SU-DHL-6 (cell line): ENCODE data around the gene C12orf43.

ENCODE experiments used
- H2AFZ ChIP-seq: fragments of 200-600 bp; sonication (generic); 2 replicates; pipeline ENCODE4 v1.6.1; 2014; ENCODE audit warnings: low read depth, mild to moderate bottlenecking, moderate library complexity, mixed read lengths, antibody characterized with exemption, low read length; ENCODE audit not compliant: severe bottlenecking
- H3F3A ChIP-seq: fragments of 200-600 bp; shearing (Covaris generic); 2 replicates; pipeline ENCODE4 v1.6.0; 2016; ENCODE audit warnings: antibody characterized with exemption, mild to moderate bottlenecking; ENCODE audit not compliant: insufficient read depth
- H3K27ac ChIP-seq: fragments of 200-600 bp; sonication (generic); 2 replicates; pipeline ENCODE4 v1.5.1; 2016; ENCODE audit warnings: low read depth, mild to moderate bottlenecking, low read length, moderate library complexity, mixed read lengths
- H3K27me3 ChIP-seq: fragments of 200-600 bp; sonication (generic), shearing (Covaris generic); 2 replicates; pipeline ENCODE4 v1.6.0; 2014; ENCODE audit warnings: mild to moderate bottlenecking, low read length
- H3K36me3 ChIP-seq: fragments of 200-600 bp; sonication (generic); 2 replicates; pipeline ENCODE4 v1.6.1; 2014; ENCODE audit warnings: mild to moderate bottlenecking, low read length, mixed read lengths
- H3K4me2 ChIP-seq: fragments of 300-600, 200-600 bp; shearing (Covaris generic), sonication (generic); 2 replicates; pipeline ENCODE4 v1.6.0; 2014; ENCODE audit warnings: low read length, low read depth, mild to moderate bottlenecking; ENCODE audit not compliant: poor library complexity, severe bottlenecking
- H3K4me3 ChIP-seq: fragments of 200-600 bp; sonication (generic); 2 replicates; pipeline ENCODE4 v1.5.1; 2014; ENCODE audit warnings: antibody characterized with exemption, low read length, mild to moderate bottlenecking, mixed read lengths; ENCODE audit not compliant: insufficient read depth, poor library complexity, severe bottlenecking
- H3K79me2 ChIP-seq: fragments of 200-600 bp; sonication (generic); 2 replicates; pipeline ENCODE4 v1.6.1; 2014; ENCODE audit warnings: mild to moderate bottlenecking, low read length, moderate library complexity; ENCODE audit not compliant: insufficient read depth
- H3K9ac ChIP-seq: fragments of 200-600 bp; sonication (generic); 2 replicates; pipeline ENCODE4 v1.7.0; 2014; ENCODE audit warnings: mild to moderate bottlenecking, low read length
- H3K9me2 ChIP-seq: fragments of 200-600 bp; sonication (generic); replicated peaks from 2 replicates; pipeline ENCODE4 v1.6.1; 2014; ENCODE audit warnings: low read length; ENCODE audit not compliant: insufficient read depth
- H3K9me3 ChIP-seq: fragments of 200-600 bp; sonication (generic); 2 replicates; pipeline ENCODE4 v1.6.1; 2014; ENCODE audit warnings: low read length, mixed read lengths; ENCODE audit not compliant: insufficient read depth
- H4K20me1 ChIP-seq: fragments of 200-600 bp; sonication (generic); 2 replicates; pipeline ENCODE4 v1.6.1; 2014; ENCODE audit warnings: low read depth, mild to moderate bottlenecking, antibody characterized with exemption, low read length, moderate library complexity, mixed read lengths
- EZH2phosphoT487 ChIP-seq: fragments of 200-600 bp; sonication (generic), shearing (Covaris generic); conservative IDR thresholded peaks from 2 replicates; pipeline ENCODE4 v1.6.1; 2018; ENCODE audit warnings: mild to moderate bottlenecking, antibody characterized with exemption, low read length, moderate library complexity, mixed read lengths
- TF ChIP-seq, protein P1 (sequence below): fragments of 200-600 bp; sonication (generic); IDR thresholded peaks from one replicate; pipeline ENCODE4 v1.5.1; 2017; ENCODE audit warnings: antibody characterized with exemption, mild to moderate bottlenecking, low read length, moderate library complexity; ENCODE audit not compliant: insufficient read depth, poor library complexity, severe bottlenecking

C12orf43 gene

GRCh38 chr12:120984351-120984898 is 31.9 kb downstream of the C12orf43 start:
- H3K4me3 ChIP-seq = no peak overlapping the region
- H3K9ac ChIP-seq = no peak overlapping the region
- H3F3A ChIP-seq = no peaks in the 10 kb centered on the region
- no peak overlapping the region for H2AFZ ChIP-seq
- no peaks in the 10 kb centered on the region for H3K79me2 ChIP-seq
- no peaks in the 10 kb centered on the region for H3K36me3 ChIP-seq
- no peaks in the 10 kb centered on the region for H4K20me1 ChIP-seq
- H3K27ac ChIP-seq = no peak overlapping the region
- H3K4me2 ChIP-seq = no peak overlapping the region
- no peaks in the 10 kb centered on the region for H3K9me3 ChIP-seq
- no peaks in the 10 kb centered on the region for H3K27me3 ChIP-seq
- TF ChIP-seq, protein P1, sequence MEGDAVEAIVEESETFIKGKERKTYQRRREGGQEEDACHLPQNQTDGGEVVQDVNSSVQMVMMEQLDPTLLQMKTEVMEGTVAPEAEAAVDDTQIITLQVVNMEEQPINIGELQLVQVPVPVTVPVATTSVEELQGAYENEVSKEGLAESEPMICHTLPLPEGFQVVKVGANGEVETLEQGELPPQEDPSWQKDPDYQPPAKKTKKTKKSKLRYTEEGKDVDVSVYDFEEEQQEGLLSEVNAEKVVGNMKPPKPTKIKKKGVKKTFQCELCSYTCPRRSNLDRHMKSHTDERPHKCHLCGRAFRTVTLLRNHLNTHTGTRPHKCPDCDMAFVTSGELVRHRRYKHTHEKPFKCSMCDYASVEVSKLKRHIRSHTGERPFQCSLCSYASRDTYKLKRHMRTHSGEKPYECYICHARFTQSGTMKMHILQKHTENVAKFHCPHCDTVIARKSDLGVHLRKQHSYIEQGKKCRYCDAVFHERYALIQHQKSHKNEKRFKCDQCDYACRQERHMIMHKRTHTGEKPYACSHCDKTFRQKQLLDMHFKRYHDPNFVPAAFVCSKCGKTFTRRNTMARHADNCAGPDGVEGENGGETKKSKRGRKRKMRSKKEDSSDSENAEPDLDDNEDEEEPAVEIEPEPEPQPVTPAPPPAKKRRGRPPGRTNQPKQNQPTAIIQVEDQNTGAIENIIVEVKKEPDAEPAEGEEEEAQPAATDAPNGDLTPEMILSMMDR = no peak
- no peak for TF ChIP-seq EZH2phosphoT487
- no peaks in the 10 kb centered on the region for H3K9me2 ChIP-seq

GRCh38 chr12:120983759-120984158 is 32.5 kb downstream of the C12orf43 start:
- no peaks in the 10 kb centered on the region for H3K36me3 ChIP-seq
- no peak overlapping the region for H2AFZ ChIP-seq
- H3K79me2 ChIP-seq = no peaks in the 10 kb centered on the region
- H3K9ac ChIP-seq = no peak overlapping the region
- no peaks in the 10 kb centered on the region for H3K9me3 ChIP-seq
- no peaks in the 10 kb centered on the region for H3K9me2 ChIP-seq
- no peaks in the 10 kb centered on the region for H3K27me3 ChIP-seq
- no peak overlapping the region for H3K4me2 ChIP-seq
- H4K20me1 ChIP-seq = no peaks in the 10 kb centered on the region
- TF ChIP-seq, protein P1 = no peak
- TF ChIP-seq EZH2phosphoT487 = no peak
- H3K27ac ChIP-seq = no peak overlapping the region
- no peaks in the 10 kb centered on the region for H3F3A ChIP-seq
- H3K4me3 ChIP-seq = no peak overlapping the region

- H3F3A ChIP-seq = no peaks in the 10 kb centered on the region
- no peak overlapping the region for H3K4me3 ChIP-seq
- no peaks in the 10 kb centered on the region for H4K20me1 ChIP-seq
- H3K9me2 ChIP-seq = no peaks in the 10 kb centered on the region
- TF ChIP-seq, protein P1 = no peak
- TF ChIP-seq EZH2phosphoT487 = no peak
- no peaks in the 10 kb centered on the region for H3K27me3 ChIP-seq
- no peaks in the 10 kb centered on the region for H3K36me3 ChIP-seq
- no peak overlapping the region for H3K9ac ChIP-seq
- H2AFZ ChIP-seq = no peak overlapping the region
- no peak overlapping the region for H3K27ac ChIP-seq
- no peak overlapping the region for H3K4me2 ChIP-seq
- no peaks in the 10 kb centered on the region for H3K79me2 ChIP-seq
- H3K9me3 ChIP-seq = no peaks in the 10 kb centered on the region
Measured at GRCh38 chr12:120982659-120983058, 33.6 kb downstream of the C12orf43 start.
